SK-N-SH (cell line): ENCODE results near the gene ADAM30.

Experiments used
- CTCF ChIP-seq: fragments of 200-600 bp; sonication (generic); IDR thresholded peaks from 2 replicates; pipeline ENCODE4 v1.6.1; 2017; ENCODE audit warnings: antibody characterized with exemption, mild to moderate bottlenecking, moderate library complexity
- PBX3 ChIP-seq: IDR thresholded peaks from 2 replicates; pipeline ENCODE4; 2012
- YY1 ChIP-seq: IDR thresholded peaks from 2 replicates; pipeline ENCODE4 v1.4.0; 2012; ENCODE audit warnings: low read depth, mild to moderate bottlenecking

GRCh38 chr1:119868176-119868575 is 28.1 kb downstream of the ADAM30 start:
- TF ChIP-seq PBX3, result no peak
- no peak for TF ChIP-seq CTCF
- TF ChIP-seq YY1, result no peak
